OCI-LY3 (cell line): ENCODE data around the gene LDHAL6B.
A peak's percentile ranks its signal among the peaks of the same experiment; 100 is the strongest.

ENCODE experiments used
- H2AFZ ChIP-seq: fragments of 200-600, 300-600 bp; shearing (Covaris generic); 2 replicates; pipeline ENCODE4 v1.6.0; 2014; ENCODE audit warnings: antibody characterized with exemption, low read depth, low read length
- H3K27ac ChIP-seq: fragments of 200-600, 300-600 bp; sonication (generic); 2 replicates; pipeline ENCODE4 v1.5.1; 2014; ENCODE audit warnings: mild to moderate bottlenecking, low read length, moderate library complexity, mixed read lengths
- H3K27me3 ChIP-seq: fragments of 200-600, 300-600 bp; sonication (generic); 2 replicates; pipeline ENCODE4 v1.6.1; 2014; ENCODE audit warnings: low read depth, low read length, mixed read lengths
- H3K36me3 ChIP-seq: fragments of 200-600, 300-600 bp; sonication (generic); replicated peaks from 2 replicates; pipeline ENCODE3; 2014; ENCODE audit warnings: low read depth, low read length, mixed read lengths
- H3K4me1 ChIP-seq: fragments of 300-600, 200-600 bp; sonication (generic); 2 replicates; pipeline ENCODE4 v1.6.1; 2014; ENCODE audit warnings: low read length, mixed read lengths
- H3K4me2 ChIP-seq: fragments of 200-600, 300-600 bp; sonication (generic); 2 replicates; pipeline ENCODE4 v1.6.1; 2014; ENCODE audit warnings: low read length, mixed read lengths
- H3K4me3 ChIP-seq: fragments of 300-600, 200-600 bp; sonication (generic); 2 replicates; pipeline ENCODE4 v1.5.1; 2014; ENCODE audit warnings: antibody characterized with exemption, mild to moderate bottlenecking, low read length, moderate library complexity
- H3K79me2 ChIP-seq: fragments of 300-600, 200-600 bp; shearing (Covaris generic); 2 replicates; pipeline ENCODE4 v1.6.1; 2014; ENCODE audit warnings: mild to moderate bottlenecking, low read length, mixed read lengths
- H3K9ac ChIP-seq: fragments of 300-600, 200-600 bp; shearing (Covaris generic); 2 replicates; pipeline ENCODE4 v1.6.0; 2014; ENCODE audit warnings: mild to moderate bottlenecking, low read length, moderate library complexity
- H3K9me3 ChIP-seq: fragments of 200-600, 300-600 bp; shearing (Covaris generic); 2 replicates; pipeline ENCODE4 v1.6.1; 2014; ENCODE audit warnings: low read length, mixed read lengths; ENCODE audit not compliant: insufficient read depth
- H4K20me1 ChIP-seq: fragments of 200-600, 300-600 bp; sonication (generic); 2 replicates; pipeline ENCODE4 v1.6.1; 2016; ENCODE audit warnings: low read length, mixed read lengths; ENCODE audit not compliant: insufficient read depth
- EZH2phosphoT487 ChIP-seq: fragments of 200-600 bp; shearing (Covaris generic); IDR thresholded peaks from 2 replicates; pipeline ENCODE4 v1.6.1; 2018; ENCODE audit warnings: antibody characterized with exemption, mixed run types, low read depth
- TF ChIP-seq, protein P1 (sequence below): fragments of 200-600, 300-600 bp; sonication (generic); IDR thresholded peaks from 2 replicates; pipeline ENCODE4 v1.5.1; 2014; ENCODE audit warnings: antibody characterized with exemption, low read length, low read depth

The LDHAL6B gene

GRCh38 chr15:59244337-59244736 is 37.7 kb downstream of the LDHAL6B start:
- TF ChIP-seq, protein P1, sequence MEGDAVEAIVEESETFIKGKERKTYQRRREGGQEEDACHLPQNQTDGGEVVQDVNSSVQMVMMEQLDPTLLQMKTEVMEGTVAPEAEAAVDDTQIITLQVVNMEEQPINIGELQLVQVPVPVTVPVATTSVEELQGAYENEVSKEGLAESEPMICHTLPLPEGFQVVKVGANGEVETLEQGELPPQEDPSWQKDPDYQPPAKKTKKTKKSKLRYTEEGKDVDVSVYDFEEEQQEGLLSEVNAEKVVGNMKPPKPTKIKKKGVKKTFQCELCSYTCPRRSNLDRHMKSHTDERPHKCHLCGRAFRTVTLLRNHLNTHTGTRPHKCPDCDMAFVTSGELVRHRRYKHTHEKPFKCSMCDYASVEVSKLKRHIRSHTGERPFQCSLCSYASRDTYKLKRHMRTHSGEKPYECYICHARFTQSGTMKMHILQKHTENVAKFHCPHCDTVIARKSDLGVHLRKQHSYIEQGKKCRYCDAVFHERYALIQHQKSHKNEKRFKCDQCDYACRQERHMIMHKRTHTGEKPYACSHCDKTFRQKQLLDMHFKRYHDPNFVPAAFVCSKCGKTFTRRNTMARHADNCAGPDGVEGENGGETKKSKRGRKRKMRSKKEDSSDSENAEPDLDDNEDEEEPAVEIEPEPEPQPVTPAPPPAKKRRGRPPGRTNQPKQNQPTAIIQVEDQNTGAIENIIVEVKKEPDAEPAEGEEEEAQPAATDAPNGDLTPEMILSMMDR: no peak
- TF ChIP-seq EZH2phosphoT487: no peak
- Histone ChIP-seq H3K27me3 (no peaks in the 10 kb centered on the region), H3K4me1 (peaks cover 80% of the 10 kb centered on the region), H3K36me3 (no peaks in the 10 kb centered on the region), H3K4me2 (peak overlapping the region; percentile 81), H3K9me3 (no peaks in the 10 kb centered on the region), H3K4me3 (peak overlapping the region; percentile 33), H3K9ac (peak overlapping the region; percentile 69; the same call in 1 of the 2 replicates), H2AFZ (no peak overlapping the region), H4K20me1 (no peaks in the 10 kb centered on the region), H3K27ac (peak overlapping the region; percentile 95), H3K79me2 (no peaks in the 10 kb centered on the region)

- H2AFZ ChIP-seq: no peak overlapping the region
- H3K79me2 ChIP-seq: no peaks in the 10 kb centered on the region; the same call in 1 of the 2 replicates
- H3K9ac ChIP-seq: peak overlapping the region; percentile 69
- TF ChIP-seq, protein P1: no peak
- no peak for TF ChIP-seq EZH2phosphoT487
- H3K4me3 ChIP-seq: no peak overlapping the region
- H3K9me3 ChIP-seq: no peaks in the 10 kb centered on the region
- H3K36me3 ChIP-seq: no peaks in the 10 kb centered on the region
- H3K27me3 ChIP-seq: no peaks in the 10 kb centered on the region
- no peaks in the 10 kb centered on the region for H4K20me1 ChIP-seq
- H3K27ac ChIP-seq: peak overlapping the region; percentile 95
- H3K4me1 ChIP-seq: peaks cover 90% of the 10 kb centered on the region
- H3K4me2 ChIP-seq: peak overlapping the region; percentile 81
These were observed 38.9 kb downstream of the LDHAL6B start for GRCh38 chr15:59245559-59245958.

GRCh38 chr15:59247364-59247763 is 40.7 kb downstream of the LDHAL6B start:
- no peaks in the 10 kb centered on the region for H3K36me3 ChIP-seq
- no peaks in the 10 kb centered on the region; the same call in 1 of the 2 replicates for H3K79me2 ChIP-seq
- no peak overlapping the region for H3K9ac ChIP-seq
- H3K27ac ChIP-seq: no peak overlapping the region
- no peak overlapping the region for H3K4me3 ChIP-seq
- H3K27me3 ChIP-seq: no peaks in the 10 kb centered on the region
- TF ChIP-seq EZH2phosphoT487: no peak
- TF ChIP-seq, protein P1: peak; percentile 80
- no peaks in the 10 kb centered on the region for H3K9me3 ChIP-seq
- H4K20me1 ChIP-seq: no peaks in the 10 kb centered on the region
- H3K4me1 ChIP-seq: peaks cover 93% of the 10 kb centered on the region
- H2AFZ ChIP-seq: no peak overlapping the region
- H3K4me2 ChIP-seq: no peak overlapping the region

GRCh38 chr15:59249816-59250215 is 43.2 kb downstream of the LDHAL6B start:
- Histone ChIP-seq H3K4me2 (peak overlapping the region; percentile 77), H3K79me2 (no peaks in the 10 kb centered on the region; the same call in 1 of the 2 replicates), H3K27ac (peak overlapping the region; percentile 50), H3K27me3 (no peaks in the 10 kb centered on the region), H3K36me3 (peaks cover 7% of the 10 kb centered on the region), H3K4me3 (peak overlapping the region; percentile 12; the same call in 1 of the 2 replicates), H3K9ac (peak overlapping the region; percentile 26; the same call in 1 of the 2 replicates), H4K20me1 (no peaks in the 10 kb centered on the region), H3K9me3 (no peaks in the 10 kb centered on the region), H2AFZ (no peak overlapping the region), H3K4me1 (peaks cover 72% of the 10 kb centered on the region)
- no peak for TF ChIP-seq EZH2phosphoT487
- TF ChIP-seq, protein P1: no peak
